GM10847 (cell line): ENCODE results near the gene DQX1.

Experiments
- POLR2A ChIP-seq: IDR thresholded peaks from 2 replicates; pipeline ENCODE4 v1.6.1; 2011; ENCODE audit not compliant: insufficient read length; ENCODE audit errors: extremely low read depth

DQX1 gene

GRCh38 chr2:74558284-74559230, 32.5 kb upstream of the DQX1 start:
- TF ChIP-seq POLR2A: no peak

DNA sequence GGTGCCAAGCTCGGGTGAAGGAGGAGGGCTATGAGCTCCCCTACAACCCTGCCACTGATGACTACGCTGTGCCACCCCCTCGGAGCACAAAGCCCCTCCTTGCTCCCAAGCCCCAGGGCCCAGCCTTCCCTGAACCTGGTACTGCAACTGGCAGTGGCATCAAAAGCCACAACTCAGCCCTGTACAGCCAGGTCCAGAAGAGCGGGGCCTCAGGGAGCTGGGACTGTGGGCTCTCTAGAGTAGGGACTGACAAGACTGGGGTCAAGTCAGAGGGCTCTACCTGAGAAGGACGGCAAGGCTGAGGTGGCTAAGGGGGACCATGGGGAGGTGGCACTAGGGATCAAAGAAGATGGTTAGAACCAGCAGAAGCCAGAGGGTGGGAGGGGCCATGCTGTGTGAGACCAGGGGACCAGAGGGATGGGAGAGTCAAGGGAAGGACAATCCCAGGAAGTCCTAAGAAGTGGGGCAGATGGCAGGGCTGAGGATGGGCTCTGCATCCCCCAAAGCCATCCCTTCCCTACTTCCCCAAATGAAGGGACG, 30.9 kb upstream of the DQX1 start:
- no peak for TF ChIP-seq POLR2A

DNA sequence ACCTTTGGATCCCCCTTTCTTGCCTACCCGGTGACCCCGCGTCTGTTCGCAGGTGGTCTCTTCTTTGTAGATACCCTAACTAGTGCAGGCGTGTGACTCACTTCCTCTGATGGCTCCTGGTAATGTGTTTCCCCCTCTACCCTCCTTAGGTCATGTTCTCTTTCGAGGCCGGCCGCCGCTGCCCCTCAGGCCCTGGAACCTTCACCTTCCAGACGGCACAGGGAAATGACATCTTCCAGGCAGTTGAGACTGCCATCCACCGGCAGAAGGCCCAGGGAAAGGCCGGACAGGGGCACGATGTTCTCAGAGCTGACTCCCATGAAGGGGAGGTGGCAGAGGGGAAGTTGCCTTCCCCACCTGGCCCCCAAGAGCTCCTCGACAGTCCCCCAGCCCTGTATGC, 30.1 kb upstream of the DQX1 start:
- TF ChIP-seq POLR2A: no peak

DNA sequence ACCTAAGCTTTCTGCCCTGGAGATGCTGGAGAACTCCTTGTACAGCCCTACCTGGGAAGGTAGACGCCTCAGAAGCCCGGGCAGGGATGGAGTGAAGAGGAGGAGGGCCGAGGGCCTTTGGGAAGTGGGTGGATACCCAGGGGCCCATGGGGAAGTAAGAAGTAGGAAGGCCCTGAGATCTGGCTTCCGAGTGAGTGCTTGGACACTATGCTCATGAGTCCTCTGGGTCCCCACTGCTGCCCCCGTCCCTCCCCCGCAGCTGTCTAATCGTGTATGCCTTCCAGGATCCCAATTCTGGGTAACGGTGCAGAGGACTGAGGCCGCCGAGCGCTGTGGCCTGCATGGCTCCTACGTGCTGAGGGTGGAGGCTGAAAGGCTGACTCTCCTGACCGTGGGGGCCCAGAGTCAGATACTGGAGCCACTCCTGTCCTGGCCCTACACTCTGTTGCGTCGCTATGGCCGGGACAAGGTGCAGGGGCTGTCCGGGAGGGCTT, 29.6 kb upstream of the DQX1 start:
- no peak for TF ChIP-seq POLR2A

GRCh38 chr2:74554820-74555531, 28.9 kb upstream of the DQX1 start:
- peak; percentile 21 for TF ChIP-seq POLR2A

DNA sequence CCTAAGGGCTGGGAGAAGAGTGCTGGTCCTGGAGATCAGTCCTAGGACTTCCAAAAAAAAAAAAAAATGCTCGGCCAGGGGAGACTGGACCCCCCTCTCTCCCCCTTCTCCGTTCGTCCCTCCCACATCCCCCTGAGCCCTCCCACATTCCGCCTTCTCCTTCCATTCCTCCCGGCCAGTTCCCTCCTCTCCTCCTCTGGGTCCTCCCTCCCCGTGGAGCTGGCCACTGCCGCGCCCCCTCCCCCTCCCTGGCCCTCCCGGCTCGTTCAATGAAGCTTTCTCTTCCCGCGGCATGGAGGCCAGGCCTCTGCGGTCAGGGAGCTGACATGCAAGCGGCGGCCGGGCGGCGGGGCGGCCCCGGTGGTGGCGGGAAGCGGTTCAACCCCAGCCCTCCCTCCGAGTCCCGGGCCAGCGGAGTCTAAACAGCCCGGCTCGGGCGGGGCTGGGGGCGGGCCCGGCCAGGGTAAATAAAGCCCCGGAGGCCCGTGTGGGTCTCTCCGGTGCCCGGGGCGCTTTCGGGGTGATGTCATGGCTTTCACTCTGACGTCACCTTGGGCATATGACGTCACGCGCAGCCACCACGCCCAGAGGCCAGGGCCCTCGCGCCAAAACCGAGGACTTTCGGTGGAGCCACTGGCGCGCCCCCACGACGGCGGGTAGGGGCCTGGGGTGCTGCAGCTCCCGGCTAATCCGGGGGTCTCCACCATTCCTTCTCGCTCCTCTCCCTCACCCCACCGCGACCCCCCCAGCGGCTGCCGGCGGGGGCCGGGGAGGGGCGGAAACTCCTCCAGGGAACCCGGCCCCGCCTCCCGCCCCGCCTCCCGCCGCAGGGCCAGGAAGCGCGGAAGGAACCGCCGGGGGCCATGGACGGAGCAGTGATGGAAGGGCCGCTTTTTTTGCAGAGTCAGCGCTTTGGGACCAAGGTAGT, 28.1 kb upstream of the DQX1 start, which contains the start of the genes DOK1 and LOXL3:
TSS of gene DOK1 (plus strand) at position 829 of the 928 bp plus-strand sequence. CDS start at position 864, 35 bp downstream.
TSS of gene LOXL3 (minus strand) at position 51 of the 928 bp plus-strand sequence. CDS start 1,308 bp downstream, outside the sequence.
- TF ChIP-seq POLR2A: no peak

DNA sequence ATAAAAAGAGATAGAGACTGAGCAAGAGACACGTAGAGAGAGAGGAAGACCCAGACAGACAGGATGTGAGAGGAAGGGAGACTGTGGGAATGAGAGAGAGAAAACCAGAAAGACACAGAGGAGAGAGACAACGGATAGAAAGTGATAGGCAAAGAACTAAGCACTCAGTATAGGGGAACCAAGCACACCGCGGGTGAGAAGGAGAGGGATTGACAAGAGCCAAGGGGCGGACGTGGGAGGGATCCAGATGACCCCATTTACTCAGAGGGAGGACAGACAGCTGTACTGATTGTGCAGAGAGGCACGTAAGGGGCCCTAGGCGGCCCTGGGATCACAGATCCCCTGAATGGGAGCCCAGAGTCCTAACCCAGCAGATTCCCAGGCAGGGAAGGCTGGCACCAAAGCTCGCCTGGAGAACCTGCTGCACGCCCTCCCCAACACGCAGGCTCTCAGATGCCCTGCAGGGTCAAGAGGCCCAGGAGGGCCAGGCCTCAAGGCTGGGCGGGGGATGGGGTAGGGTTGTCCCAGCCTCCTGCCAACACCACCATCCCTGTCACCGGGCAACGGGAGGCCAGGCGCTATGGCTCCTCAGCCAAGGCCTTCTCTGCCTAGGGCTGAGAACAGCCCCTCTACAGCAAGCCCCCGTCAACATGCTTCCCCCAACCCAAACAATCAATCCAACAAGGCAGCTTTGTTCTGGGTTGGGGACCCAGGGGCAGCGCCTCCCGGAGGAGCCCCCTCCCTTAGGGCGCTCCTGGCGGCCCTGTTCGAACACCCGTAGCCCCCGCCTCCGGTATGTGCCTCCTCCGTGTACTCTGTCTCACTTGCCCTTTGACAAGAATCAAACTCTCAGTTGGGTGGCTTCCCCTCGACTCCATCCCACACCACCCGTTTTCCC, 27.1 kb upstream of the DQX1 start:
- TF ChIP-seq POLR2A: peak; percentile 21

DNA sequence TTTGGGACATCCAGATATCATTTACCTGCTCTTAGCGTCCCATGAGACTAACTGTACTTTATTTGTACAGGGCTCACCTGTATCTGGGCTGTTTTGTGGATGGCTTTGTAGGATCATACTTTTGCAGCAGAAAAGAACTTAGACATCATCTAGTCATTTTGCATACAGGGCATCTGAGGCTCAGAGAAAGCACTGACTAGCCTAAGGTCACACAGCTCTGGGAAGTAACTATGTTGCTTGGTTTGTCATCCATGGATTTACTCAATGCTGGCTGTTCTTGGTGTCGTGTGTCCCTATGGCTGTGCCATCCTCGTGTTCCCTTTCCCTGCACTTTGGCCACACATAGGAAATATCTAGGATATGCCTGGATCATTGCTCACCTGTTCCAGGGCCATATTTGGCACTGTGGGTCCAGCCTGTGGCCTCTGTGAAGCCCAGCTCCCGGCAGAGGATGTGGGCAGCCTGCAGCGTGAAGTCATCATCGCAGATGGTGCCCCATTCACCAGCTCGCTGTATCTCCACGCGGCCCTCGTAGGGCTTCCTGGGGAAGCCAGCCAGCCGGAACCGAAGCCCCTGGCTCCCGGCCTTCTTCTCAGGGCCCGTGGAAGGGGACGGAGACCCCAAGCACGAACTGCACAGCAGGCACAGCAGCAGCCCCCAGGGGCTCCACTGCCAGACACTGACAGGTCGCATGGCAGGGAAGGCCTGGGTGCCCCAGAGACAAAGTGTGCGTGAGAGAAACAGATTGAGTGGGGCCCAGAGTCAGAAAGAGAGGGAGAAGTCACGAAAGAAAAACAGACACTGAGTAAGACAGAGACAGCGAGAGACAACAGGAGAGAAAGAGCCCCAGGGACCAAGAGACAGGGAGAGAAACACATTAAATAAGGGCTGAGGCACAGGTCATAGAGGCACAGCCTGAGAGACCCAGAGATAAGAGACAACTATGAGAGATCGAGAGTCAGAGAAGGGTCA, 26.2 kb upstream of the DQX1 start:
- no peak for TF ChIP-seq POLR2A

DNA sequence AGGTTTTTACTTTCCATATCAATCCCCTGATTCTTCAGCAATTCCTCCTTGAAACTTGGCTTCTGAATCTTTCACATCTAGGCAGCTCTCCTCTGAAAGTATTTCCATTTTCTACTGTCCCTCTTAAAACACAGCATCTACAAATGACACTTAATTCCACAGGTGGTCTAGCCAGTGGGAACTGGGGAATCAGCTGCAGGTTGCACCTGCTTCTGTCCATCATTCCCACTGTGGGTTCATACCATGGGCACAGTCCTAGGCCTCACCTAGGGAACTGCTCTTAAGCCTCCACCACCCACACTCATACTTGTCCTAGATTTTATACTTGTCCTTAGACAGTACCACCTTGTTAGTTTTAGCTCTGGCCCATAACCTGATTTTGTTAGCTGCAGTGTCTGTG, 25.5 kb upstream of the DQX1 start:
- no peak for TF ChIP-seq POLR2A

DNA sequence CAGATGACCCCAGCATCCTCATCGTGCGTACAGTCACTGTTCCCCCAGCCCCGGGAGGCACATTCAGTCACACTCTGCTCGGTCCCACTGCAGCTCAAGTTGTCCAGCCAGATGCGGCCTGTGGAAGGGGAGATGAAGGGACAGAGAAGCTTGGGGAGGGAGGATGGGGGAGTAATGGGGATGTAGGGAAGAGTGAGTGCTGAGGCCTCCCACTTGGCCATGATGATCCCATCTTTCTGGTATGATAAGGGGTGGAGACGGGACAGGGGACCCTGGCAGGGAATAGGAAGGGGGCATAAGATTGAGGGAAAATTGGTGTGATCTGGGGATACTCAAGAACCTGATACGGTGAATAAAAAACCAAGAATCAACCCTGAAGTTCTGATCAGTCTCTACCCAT, 24.2 kb upstream of the DQX1 start:
- TF ChIP-seq POLR2A: no peak

DNA sequence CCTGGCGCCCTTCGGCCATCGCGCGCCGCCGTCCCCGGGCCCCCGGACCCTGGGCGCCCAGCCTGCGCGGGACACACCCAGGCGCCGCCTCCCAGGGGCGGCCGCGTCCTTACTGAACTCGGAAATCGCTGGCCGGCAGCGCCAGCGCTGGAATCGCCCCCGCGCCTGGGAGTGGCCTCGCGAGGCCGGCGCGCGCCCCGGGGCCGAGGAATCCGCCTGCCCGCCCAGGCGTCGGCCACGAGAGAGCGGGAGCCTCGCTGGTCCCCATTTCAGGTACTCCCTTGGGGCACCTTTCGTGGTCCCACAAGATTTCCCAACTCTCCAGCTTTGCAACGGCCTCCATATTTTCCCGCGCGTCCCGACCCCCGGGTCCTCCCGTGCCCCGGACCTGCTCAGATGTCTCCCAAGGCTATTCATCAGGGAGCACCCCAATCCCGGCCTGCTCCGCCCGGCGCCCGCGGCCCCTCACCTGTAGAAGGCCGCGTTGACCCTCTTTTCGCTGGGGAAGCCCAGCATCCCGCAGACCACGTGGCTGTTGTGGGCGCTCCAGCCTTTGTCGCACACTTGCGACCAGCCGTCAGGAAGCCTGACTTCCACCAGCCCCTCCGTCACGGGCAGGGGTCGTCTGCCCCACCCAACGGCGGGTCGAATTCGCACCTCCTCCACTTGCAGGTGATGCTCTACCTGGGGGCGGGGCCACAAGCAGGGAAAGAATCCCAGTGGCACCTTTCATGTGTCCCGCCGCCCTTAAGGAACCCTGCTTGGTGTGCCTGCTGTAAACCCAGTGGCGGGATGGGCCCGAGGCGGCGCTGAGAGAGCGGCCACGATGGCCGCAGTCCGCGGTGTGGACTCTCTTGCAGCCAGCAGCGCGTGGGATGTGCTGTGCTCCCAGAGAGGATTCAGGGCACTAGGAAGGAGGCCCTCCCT, 23.1 kb upstream of the DQX1 start:
- peak; percentile 24 for TF ChIP-seq POLR2A
